Neural cell (in vitro differentiated cells): Measurements from ENCODE around the gene GPS1. TPM values are rescaled to one million over a fixed set of nuclear protein-coding genes. Genes with fewer than 3 reads are reported as not detected.
A peak's percentile ranks its signal among the peaks of the same experiment; 100 is the strongest.

Experiments
- H2AFZ ChIP-seq: fragments of 200-600, 300-800 bp; sonication (generic), shearing (Covaris generic); 2 replicates; pipeline ENCODE4 v1.6.0; 2014; ENCODE audit warnings: low read depth, mild to moderate bottlenecking, antibody characterized with exemption, low read length, moderate library complexity
- H3F3A ChIP-seq: fragments of 200-600 bp; shearing (Covaris generic); 2 replicates; pipeline ENCODE4 v1.6.1; 2016; ENCODE audit warnings: mild to moderate bottlenecking, moderate library complexity, mixed read lengths, antibody characterized with exemption, low read length; ENCODE audit not compliant: insufficient read depth, poor library complexity, severe bottlenecking
- H3K27ac ChIP-seq: fragments of 200-600, 300-800 bp; sonication (generic), shearing (Covaris generic); 2 replicates; pipeline ENCODE4 v1.5.1; 2014; ENCODE audit warnings: mild to moderate bottlenecking, low read length, moderate library complexity
- H3K27me3 ChIP-seq: fragments of 300-800, 200-600 bp; sonication (generic), shearing (Covaris generic); 2 replicates; pipeline ENCODE4 v1.6.0; 2014; ENCODE audit warnings: mild to moderate bottlenecking, low read depth, low read length, moderate library complexity; ENCODE audit not compliant: insufficient read depth
- H3K36me3 ChIP-seq: fragments of 300-800, 200-600 bp; sonication (generic), shearing (Covaris generic); 2 replicates; pipeline ENCODE4 v1.5.1; 2014; ENCODE audit warnings: mild to moderate bottlenecking, antibody characterized with exemption, low read length, moderate library complexity; ENCODE audit not compliant: insufficient read depth
- H3K4me2 ChIP-seq: fragments of 300-800, 200-600 bp; sonication (generic), shearing (Covaris generic); 2 replicates; pipeline ENCODE4 v1.6.0; 2014; ENCODE audit warnings: mild to moderate bottlenecking, low read length
- H3K4me3 ChIP-seq: fragments of 300-800, 200-600 bp; sonication (generic), shearing (Covaris generic); 2 replicates; pipeline ENCODE4 v1.5.1; 2014; ENCODE audit warnings: mild to moderate bottlenecking, low read length, moderate library complexity
- H3K79me2 ChIP-seq: fragments of 200-600 bp; shearing (Covaris generic); replicated peaks from 2 replicates; pipeline ENCODE4 v1.6.0; 2014; ENCODE audit warnings: mild to moderate bottlenecking, low read length, moderate library complexity; ENCODE audit not compliant: insufficient read depth
- H3K9ac ChIP-seq: fragments of 300-800, 200-600 bp; sonication (generic), shearing (Covaris generic); 2 replicates; pipeline ENCODE4 v1.6.1; 2016; ENCODE audit warnings: mild to moderate bottlenecking, low read length, mixed read lengths
- H3K9me2 ChIP-seq: fragments of 200-600 bp; shearing (Covaris generic); 2 replicates; pipeline ENCODE4 v1.6.1; 2016; ENCODE audit warnings: mild to moderate bottlenecking, low read length, mixed read lengths; ENCODE audit not compliant: insufficient read depth
- H3K9me3 ChIP-seq: fragments of 200-600, 300-800 bp; sonication (generic), shearing (Covaris generic); 2 replicates; pipeline ENCODE4 v1.6.1; 2016; ENCODE audit warnings: mild to moderate bottlenecking, mixed run types, low read length, moderate library complexity, mixed read lengths
- H4K20me1 ChIP-seq: fragments of 200-600 bp; shearing (Covaris generic); 2 replicates; pipeline ENCODE4 v1.6.1; 2016; ENCODE audit warnings: mild to moderate bottlenecking, mixed run types; ENCODE audit not compliant: insufficient read depth
- CTCF ChIP-seq: fragments of 450-650 bp; IDR thresholded peaks from 2 replicates; pipeline ENCODE4 v1.5.1; 2014; ENCODE audit warnings: antibody characterized with exemption, mild to moderate bottlenecking, moderate library complexity; ENCODE audit not compliant: poor library complexity, severe bottlenecking
- EP300 ChIP-seq: fragments of 450-650 bp; conservative IDR thresholded peaks from 2 replicates; pipeline ENCODE4 v1.6.1; 2014; ENCODE audit warnings: antibody characterized with exemption, mild to moderate bottlenecking, moderate library complexity; ENCODE audit not compliant: poor library complexity, severe bottlenecking
- EZH2 ChIP-seq: fragments of 200-600, 300-800 bp; shearing (Covaris generic), sonication (generic); IDR thresholded peaks from 2 replicates; pipeline ENCODE4 v1.6.1; 2014; ENCODE audit warnings: antibody characterized with exemption, low read length, borderline replicate concordance, mild to moderate bottlenecking; ENCODE audit not compliant: insufficient read depth, poor library complexity, severe bottlenecking
- MXI1 ChIP-seq: fragments of 450-650 bp; conservative IDR thresholded peaks from 2 replicates; pipeline ENCODE4 v1.6.1; 2014; ENCODE audit warnings: antibody characterized with exemption, mild to moderate bottlenecking; ENCODE audit not compliant: poor library complexity, severe bottlenecking
- POLR2AphosphoS5 ChIP-seq: IDR thresholded peaks from 2 replicates; pipeline ENCODE4 v1.6.1; 2012
- RAD21 ChIP-seq: fragments of 450-650 bp; conservative IDR thresholded peaks from 2 replicates; pipeline ENCODE4 v1.6.1; 2014; ENCODE audit warnings: antibody characterized with exemption, mild to moderate bottlenecking, moderate library complexity
- REST ChIP-seq: IDR thresholded peaks from 2 replicates; pipeline ENCODE4 v1.6.1; 2012; ENCODE audit warnings: borderline replicate concordance
- SMC3 ChIP-seq: fragments of 450-650 bp; conservative IDR thresholded peaks from 2 replicates; pipeline ENCODE4 v1.6.1; 2014; ENCODE audit warnings: antibody characterized with exemption, mild to moderate bottlenecking, moderate library complexity; ENCODE audit not compliant: poor library complexity
- TAF1 ChIP-seq: IDR thresholded peaks from 2 replicates; pipeline ENCODE4 v1.6.1; 2012; ENCODE audit warnings: low read depth
- polyA plus RNA-seq: library from polyadenylated mRNA; depleted of rRNA; stranded (reverse); fragments of >200 nt; gene quantifications from 2 replicates; pipeline ENCODE4 v1.2.3, GENCODE V29; 2014

GPS1 gene
- polyA plus RNA-seq, 1 donor from 2014 or later: 170 TPM

GRCh38 chr17:82028966-82029365, 22.7 kb upstream of the GPS1 start:
- no peaks in the 10 kb centered on the region for H3F3A ChIP-seq
- no peak overlapping the region for H3K27ac ChIP-seq
- H3K4me2 ChIP-seq: no peak overlapping the region
- H3K27me3 ChIP-seq: no peaks in the 10 kb centered on the region
- no peak overlapping the region for H2AFZ ChIP-seq
- no peaks in the 10 kb centered on the region for H3K9me3 ChIP-seq
- no peaks in the 10 kb centered on the region for H4K20me1 ChIP-seq
- H3K4me3 ChIP-seq: no peak overlapping the region
- H3K9me2 ChIP-seq: no peaks in the 10 kb centered on the region
- H3K9ac ChIP-seq: no peak overlapping the region
- H3K79me2 ChIP-seq: no peaks in the 10 kb centered on the region
- TF ChIP-seq EP300: no peak
- TF ChIP-seq POLR2AphosphoS5: no peak
- TF ChIP-seq TAF1: no peak
- TF ChIP-seq MXI1: no peak
- no peak for TF ChIP-seq RAD21
- no peaks in the 10 kb centered on the region for H3K36me3 ChIP-seq

- Histone ChIP-seq H3K9me2 (no peaks in the 10 kb centered on the region), H3F3A (no peaks in the 10 kb centered on the region), H3K4me2 (no peak overlapping the region), H3K9ac (no peak overlapping the region), H2AFZ (no peak overlapping the region), H3K36me3 (no peaks in the 10 kb centered on the region), H3K4me3 (no peak overlapping the region), H3K9me3 (no peaks in the 10 kb centered on the region), H3K79me2 (no peaks in the 10 kb centered on the region), H4K20me1 (no peaks in the 10 kb centered on the region), H3K27me3 (no peaks in the 10 kb centered on the region), H3K27ac (no peak overlapping the region)
- TF ChIP-seq POLR2AphosphoS5 (no peak), MXI1 (no peak), TAF1 (no peak), REST (no peak), RAD21 (no peak), SMC3 (no peak), CTCF (no peak), EP300 (no peak), EZH2 (no peak)
Observed at GRCh38 chr17:82029391-82029790, 22.3 kb upstream of the GPS1 start.

- no peak overlapping the region for H3K27ac ChIP-seq
- H3K9ac ChIP-seq: peak overlapping the region; percentile 60
- H3K9me2 ChIP-seq: no peaks in the 10 kb centered on the region
- no peaks in the 10 kb centered on the region for H3K36me3 ChIP-seq
- H4K20me1 ChIP-seq: no peaks in the 10 kb centered on the region
- no peaks in the 10 kb centered on the region for H3K9me3 ChIP-seq
- H3K4me2 ChIP-seq: no peak overlapping the region
- peak overlapping the region; percentile 68 for H3K4me3 ChIP-seq
- no peaks in the 10 kb centered on the region for H3K27me3 ChIP-seq
- H3F3A ChIP-seq: no peaks in the 10 kb centered on the region
- TF ChIP-seq TAF1 (no peak), REST (no peak), SMC3 (no peak), EP300 (no peak), MXI1 (no peak), POLR2AphosphoS5 (no peak), EZH2 (no peak), CTCF (no peak), RAD21 (no peak)
- H3K79me2 ChIP-seq: no peaks in the 10 kb centered on the region
- no peak overlapping the region for H2AFZ ChIP-seq
Observed at GRCh38 chr17:82029990-82030469, 21.7 kb upstream of the GPS1 start.
